K562 (cell line): ENCODE data around the gene REPS1. TPM values are rescaled to one million over a fixed set of nuclear protein-coding genes. Genes with fewer than 3 reads are reported as not detected.
A peak's percentile ranks its signal among the peaks of the same experiment; 100 is the strongest.

Experiments
- CEBPZ ChIP-seq: fragments of 150-350 bp; IDR thresholded peaks from 2 replicates; pipeline ENCODE4 v1.6.1; 2014; ENCODE audit warnings: low read depth, mild to moderate bottlenecking, low read length, borderline replicate concordance
- CTBP1 ChIP-seq: fragments of 450-650 bp; IDR thresholded peaks from 2 replicates; pipeline ENCODE4 v1.6.1; 2016; ENCODE audit warnings: borderline replicate concordance
- ELF2 ChIP-seq: fragments of 250-450 bp; sonication (Bioruptor Pico); IDR thresholded peaks from 2 replicates; pipeline ENCODE4 v1.5.0; 2021; ENCODE audit warnings: mild to moderate bottlenecking
- ETS2 ChIP-seq: IDR thresholded peaks from 2 replicates; pipeline ENCODE4 v1.6.1; 2016; ENCODE audit warnings: borderline replicate concordance, missing genetic modification characterization, mild to moderate bottlenecking, moderate library complexity, missing compliant biosample characterization; ENCODE audit not compliant: poor library complexity, severe bottlenecking
- ETV6 ChIP-seq, 3 experiments: fragments of 150-350 bp in 1 of 3; sonication (generic) in 1 of 3; formaldehyde crosslinking in 1 of 3; IDR thresholded peaks; 2 replicates each; pipeline versions ENCODE4 v1.6.1 to v1.8.0; 2014 to 2022; ENCODE audit warnings: borderline replicate concordance in 2 of 3, low read depth in 2 of 3, antibody characterized with exemption in 1 of 3, low read length in 1 of 3, mild to moderate bottlenecking in 1 of 3, missing genetic modification reagents in 1 of 3
- FOXK1 ChIP-seq: sonication (generic); formaldehyde crosslinking; IDR thresholded peaks from 2 replicates; pipeline ENCODE4 v1.8.0; 2022; ENCODE audit warnings: missing genetic modification reagents, mild to moderate bottlenecking, borderline replicate concordance
- GTF2E2 ChIP-seq: fragments of 200-800 bp; sonication (Bioruptor generic); IDR thresholded peaks from 2 replicates; pipeline ENCODE4 v1.6.1; 2016; ENCODE audit warnings: missing genetic modification characterization, missing compliant biosample characterization
- KLF13 ChIP-seq: fragments of 450-650 bp; IDR thresholded peaks from 2 replicates; pipeline ENCODE4 v1.6.1; 2016; ENCODE audit warnings: missing genetic modification characterization, low read depth, mild to moderate bottlenecking, missing compliant biosample characterization, moderate library complexity, borderline replicate concordance
- MYC ChIP-seq, 2 experiments: fragments of 250-450 bp in 1 of 2; sonication (Bioruptor Pico) in 1 of 2; IDR thresholded peaks; 2 replicates each; pipeline versions ENCODE4 v1.5.1 to v1.6.1; 2012 to 2021; ENCODE audit warnings: low read depth in 2 of 2, borderline replicate concordance in 1 of 2, improper control_type of control experiment in 1 of 2, low read length in 1 of 2, mild to moderate bottlenecking in 1 of 2, moderate library complexity in 1 of 2
- POLR2AphosphoS5 ChIP-seq: IDR thresholded peaks from 2 replicates; pipeline ENCODE4 v1.6.1; 2011; ENCODE audit warnings: mild to moderate bottlenecking, low read depth, low read length, moderate library complexity; ENCODE audit not compliant: control insufficient read depth, insufficient read depth
- SAFB2 ChIP-seq: fragments of 200-400 bp; formaldehyde crosslinking; IDR thresholded peaks from 2 replicates; pipeline ENCODE4 v1.6.1; 2018; ENCODE audit warnings: borderline replicate concordance, low read length, low read depth, moderate library complexity; ENCODE audit not compliant: severe bottlenecking
- SMC3 ChIP-seq: conservative IDR thresholded peaks from 2 replicates; pipeline ENCODE4 v1.6.1; 2011; ENCODE audit warnings: low read depth, low read length, improper control_type of control experiment; ENCODE audit not compliant: insufficient read depth
- STAT6 ChIP-seq: sonication (generic); formaldehyde crosslinking; IDR thresholded peaks from 2 replicates; pipeline ENCODE4 v1.8.1; 2023; ENCODE audit warnings: mild to moderate bottlenecking, missing genetic modification reagents
- TGIF2 ChIP-seq: sonication (generic); formaldehyde crosslinking; IDR thresholded peaks from 2 replicates; pipeline ENCODE4 v1.8.1; 2022; ENCODE audit warnings: mild to moderate bottlenecking, missing genetic modification reagents, moderate library complexity
- ZNF282 ChIP-seq: sonication (generic); formaldehyde crosslinking; IDR thresholded peaks from 2 replicates; pipeline ENCODE4 v1.8.1; 2023; ENCODE audit warnings: missing genetic modification reagents
- ZNF449 ChIP-seq: fragments of 250-450 bp; sonication (Bioruptor Pico); IDR thresholded peaks from 2 replicates; pipeline ENCODE4 v1.8.0; 2022; ENCODE audit warnings: moderate library complexity, mild to moderate bottlenecking, inconsistent platforms
- polyA plus RNA-seq, 8 experiments: library from polyadenylated mRNA; depleted of rRNA in 4 of 8; stranded (reverse) in 5 of 8; unstranded in 3 of 8; fragments of >200 nt; fragmentation: Nextera tagmentation in 2 of 8; fragmentation: Illumina TruSeq in 1 of 8; extraction: Ambion mirVana in 2 of 8; extraction: Trizol in 1 of 8; gene quantifications; 2 replicates each; pipeline versions ENCODE4 v1.2.1 to v1.2.3, GENCODE V29; 2011 to 2014; ENCODE audit warnings: inconsistent platforms in 1 of 8, missing spikeins in 1 of 8
- total RNA-seq, 7 experiments: library from RNA; depleted of rRNA in 6 of 7; stranded (reverse); fragments of >200 nt in 6 of 7; fragmentation: Illumina TruSeq in 2 of 7; extraction: Trizol in 2 of 7; gene quantifications; 2 replicates each; pipeline versions ENCODE4 v1.2.1 to v1.2.3, GENCODE V29; 2011 to 2021; ENCODE audit warnings: low replicate concordance in 1 of 7

The REPS1 gene
- total and polyA plus RNA-seq, 9 of the 15 experiments (the other 6 are each of a cell fraction or from before 2014, with no cell fraction given) = 7.9 to 36.0 (median 27.8) TPM

GRCh38 chr6:138987643-138988468 lies at the start of gene REPS1 (continued):
- TF ChIP-seq ZNF449 (CRISPR knock-in tag) (peak; percentile 6; the same call in 1 of the 2 replicates), STAT6 (no peak), CEBPZ (no peak), ETV6 (IDR thresholded peaks at IDR 0.05; ENCODE audit: borderline replicate concordance in 1 of 2, low read depth in 2 of 2, low read length in 1 of 2) (peak in 1 of 2 experiments; percentile 53; a peak in 1 of 4 replicates), ETV6 (CRISPR knock-in tag; IDR thresholded peaks at IDR 0.05; ENCODE audit: borderline replicate concordance) (no peak), ETS2 (tag) (no peak), POLR2AphosphoS5 (peak; percentile 86), KLF13 (tag) (0 out of 2 replicates have a peak, but pooled peaks have one; percentile 48), ELF2 (CRISPR knock-in tag) (peak; percentile 84), SAFB2 (no peak), SMC3 (peak; percentile 80), ZNF282 (no peak), TGIF2 (0 out of 2 replicates have a peak, but pooled peaks have one; percentile 31), CTBP1 (peak; percentile 86), FOXK1 (CRISPR knock-in tag) (0 out of 2 replicates have a peak, but pooled peaks have one; percentile 61), GTF2E2 (peak; percentile 78), MYC (IDR thresholded peaks at IDR 0.05; ENCODE audit: low read depth, low read length) (peak; percentile 71), MYC (CRISPR knock-in tag; IDR thresholded peaks at IDR 0.05; ENCODE audit: borderline replicate concordance, low read depth) (no peak; the same call in 1 of the 2 replicates)
